HepG2 (cell line): Measurements from ENCODE around the gene MN1. TPM values are rescaled to one million over a fixed set of nuclear protein-coding genes. Genes with fewer than 3 reads are reported as not detected.
A peak's percentile ranks its signal among the peaks of the same experiment; 100 is the strongest.

ENCODE experiments used
- ARID5B ChIP-seq: IDR thresholded peaks from 2 replicates; pipeline ENCODE4 v1.4.0; 2020; ENCODE audit warnings: mild to moderate bottlenecking, missing genetic modification reagents
- BCL3 ChIP-seq: sonication (generic); formaldehyde crosslinking; IDR thresholded peaks from 2 replicates; pipeline ENCODE4 v1.5.1; 2020; ENCODE audit warnings: mild to moderate bottlenecking, missing genetic modification reagents, moderate library complexity
- RXRB ChIP-seq: IDR thresholded peaks from 2 replicates; pipeline ENCODE4 v1.6.1; 2016; ENCODE audit warnings: borderline replicate concordance, missing genetic modification reagents, missing compliant biosample characterization
- SCMH1 ChIP-seq: sonication (generic); formaldehyde crosslinking; IDR thresholded peaks from 2 replicates; pipeline ENCODE4 v1.9.0; 2021; ENCODE audit warnings: missing genetic modification reagents, mild to moderate bottlenecking, borderline replicate concordance
- SYNCRIP ChIP-seq: fragments of 200-400 bp; formaldehyde crosslinking; IDR thresholded peaks from 2 replicates; pipeline ENCODE4 v1.6.1; 2018; ENCODE audit warnings: mild to moderate bottlenecking, low read depth, low read length; ENCODE audit not compliant: insufficient read depth
- ZNF605 ChIP-seq: sonication (generic); formaldehyde crosslinking; IDR thresholded peaks from 2 replicates; pipeline ENCODE4 v1.8.0; 2022; ENCODE audit warnings: mild to moderate bottlenecking, missing genetic modification reagents
- ZNF670 ChIP-seq: sonication (generic); formaldehyde crosslinking; IDR thresholded peaks from 2 replicates; pipeline ENCODE4 v1.8.0; 2022; ENCODE audit warnings: mild to moderate bottlenecking, missing genetic modification reagents, borderline replicate concordance
- polyA plus RNA-seq, 8 experiments: library from polyadenylated mRNA; depleted of rRNA in 3 of 8; stranded (reverse) in 7 of 8; unstranded in 1 of 8; fragments of >200 nt; fragmentation: Illumina TruSeq in 4 of 8; extraction: Trizol in 4 of 8; gene quantifications; 2 replicates each; pipeline versions ENCODE4 v1.2.1 to v1.2.3, GENCODE V29; 2011 to 2016; ENCODE audit warnings: low read depth in 4 of 8, missing spikeins in 1 of 8, mixed read lengths in 1 of 8; ENCODE audit not compliant: insufficient read depth in 1 of 8
- total RNA-seq, 5 experiments: library from RNA; depleted of rRNA; stranded (reverse); fragments of >200 nt; fragmentation: Illumina TruSeq; extraction: Trizol; gene quantifications; 2 replicates each; pipeline ENCODE4 v1.2.3, GENCODE V29; 2016; ENCODE audit warnings: low read depth in 1 of 5
- TF ChIP-seq, protein P1 (sequence below): sonication (generic); formaldehyde crosslinking; IDR thresholded peaks from 2 replicates; pipeline ENCODE4 v1.4.0; 2020; ENCODE audit warnings: missing genetic modification reagents; ENCODE audit errors: not compliant biosample characterization
- TF ChIP-seq, protein P2 (sequence below): fragments of 450-650 bp; IDR thresholded peaks from 2 replicates; pipeline ENCODE4 v1.6.1; 2017; ENCODE audit warnings: mild to moderate bottlenecking
- TF ChIP-seq, protein P3 (sequence below), 2 experiments: sonication (generic) in 1 of 2; formaldehyde crosslinking in 1 of 2; IDR thresholded peaks; 2 replicates each; pipeline versions ENCODE4 v1.4.0 to v1.6.1; 2018 to 2020; ENCODE audit warnings: missing genetic modification reagents in 2 of 2, borderline replicate concordance in 1 of 2, low read depth in 1 of 2, mild to moderate bottlenecking in 1 of 2, missing biosample characterization in 1 of 2
- TF ChIP-seq, protein P4 (sequence below): sonication (generic); formaldehyde crosslinking; conservative IDR thresholded peaks from 2 replicates; pipeline ENCODE4 v1.8.0; 2022; ENCODE audit warnings: mild to moderate bottlenecking, moderate library complexity, missing genetic modification reagents
- TF ChIP-seq, protein P5 (sequence below): sonication (generic); formaldehyde crosslinking; conservative IDR thresholded peaks from 2 replicates; pipeline ENCODE4 v1.8.1; 2023; ENCODE audit warnings: missing genetic modification reagents

The MN1 gene
- total and polyA plus RNA-seq, 2 of the 13 experiments (the other 11 are each of a cell fraction or from before 2014, with no cell fraction given): 0.01 TPM; not detected in 1

GRCh38 chr22:27804470-27805297, 3.1 kb upstream of the MN1 start (continued):
- TF ChIP-seq ARID5B (CRISPR knock-in tag) (no peak), SCMH1 (CRISPR knock-in tag) (no peak), RXRB (no peak), ZNF670 (CRISPR knock-in tag) (no peak), SYNCRIP (no peak), BCL3 (CRISPR knock-in tag) (no peak), ZNF605 (CRISPR knock-in tag) (peak; percentile 49; the same call in 1 of the 2 replicates)
- TF ChIP-seq, protein P1, sequence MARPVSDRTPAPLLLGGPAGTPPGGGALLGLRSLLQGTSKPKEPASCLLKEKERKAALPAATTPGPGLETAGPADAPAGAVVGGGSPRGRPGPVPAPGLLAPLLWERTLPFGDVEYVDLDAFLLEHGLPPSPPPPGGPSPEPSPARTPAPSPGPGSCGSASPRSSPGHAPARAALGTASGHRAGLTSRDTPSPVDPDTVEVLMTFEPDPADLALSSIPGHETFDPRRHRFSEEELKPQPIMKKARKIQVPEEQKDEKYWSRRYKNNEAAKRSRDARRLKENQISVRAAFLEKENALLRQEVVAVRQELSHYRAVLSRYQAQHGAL (CRISPR knock-in tag): no peak
- TF ChIP-seq, protein P2, sequence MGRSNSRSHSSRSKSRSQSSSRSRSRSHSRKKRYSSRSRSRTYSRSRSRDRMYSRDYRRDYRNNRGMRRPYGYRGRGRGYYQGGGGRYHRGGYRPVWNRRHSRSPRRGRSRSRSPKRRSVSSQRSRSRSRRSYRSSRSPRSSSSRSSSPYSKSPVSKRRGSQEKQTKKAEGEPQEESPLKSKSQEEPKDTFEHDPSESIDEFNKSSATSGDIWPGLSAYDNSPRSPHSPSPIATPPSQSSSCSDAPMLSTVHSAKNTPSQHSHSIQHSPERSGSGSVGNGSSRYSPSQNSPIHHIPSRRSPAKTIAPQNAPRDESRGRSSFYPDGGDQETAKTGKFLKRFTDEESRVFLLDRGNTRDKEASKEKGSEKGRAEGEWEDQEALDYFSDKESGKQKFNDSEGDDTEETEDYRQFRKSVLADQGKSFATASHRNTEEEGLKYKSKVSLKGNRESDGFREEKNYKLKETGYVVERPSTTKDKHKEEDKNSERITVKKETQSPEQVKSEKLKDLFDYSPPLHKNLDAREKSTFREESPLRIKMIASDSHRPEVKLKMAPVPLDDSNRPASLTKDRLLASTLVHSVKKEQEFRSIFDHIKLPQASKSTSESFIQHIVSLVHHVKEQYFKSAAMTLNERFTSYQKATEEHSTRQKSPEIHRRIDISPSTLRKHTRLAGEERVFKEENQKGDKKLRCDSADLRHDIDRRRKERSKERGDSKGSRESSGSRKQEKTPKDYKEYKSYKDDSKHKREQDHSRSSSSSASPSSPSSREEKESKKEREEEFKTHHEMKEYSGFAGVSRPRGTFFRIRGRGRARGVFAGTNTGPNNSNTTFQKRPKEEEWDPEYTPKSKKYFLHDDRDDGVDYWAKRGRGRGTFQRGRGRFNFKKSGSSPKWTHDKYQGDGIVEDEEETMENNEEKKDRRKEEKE: no peak
- TF ChIP-seq, protein P3, sequence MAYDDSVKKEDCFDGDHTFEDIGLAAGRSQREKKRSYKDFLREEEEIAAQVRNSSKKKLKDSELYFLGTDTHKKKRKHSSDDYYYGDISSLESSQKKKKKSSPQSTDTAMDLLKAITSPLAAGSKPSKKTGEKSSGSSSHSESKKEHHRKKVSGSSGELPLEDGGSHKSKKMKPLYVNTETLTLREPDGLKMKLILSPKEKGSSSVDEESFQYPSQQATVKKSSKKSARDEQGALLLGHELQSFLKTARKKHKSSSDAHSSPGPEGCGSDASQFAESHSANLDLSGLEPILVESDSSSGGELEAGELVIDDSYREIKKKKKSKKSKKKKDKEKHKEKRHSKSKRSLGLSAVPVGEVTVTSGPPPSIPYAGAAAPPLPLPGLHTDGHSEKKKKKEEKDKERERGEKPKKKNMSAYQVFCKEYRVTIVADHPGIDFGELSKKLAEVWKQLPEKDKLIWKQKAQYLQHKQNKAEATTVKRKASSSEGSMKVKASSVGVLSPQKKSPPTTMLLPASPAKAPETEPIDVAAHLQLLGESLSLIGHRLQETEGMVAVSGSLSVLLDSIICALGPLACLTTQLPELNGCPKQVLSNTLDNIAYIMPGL (CRISPR knock-in tag; IDR thresholded peaks at IDR 0.05; ENCODE audit: borderline replicate concordance in 1 of 2, low read depth in 1 of 2): no peak
- TF ChIP-seq, protein P4, sequence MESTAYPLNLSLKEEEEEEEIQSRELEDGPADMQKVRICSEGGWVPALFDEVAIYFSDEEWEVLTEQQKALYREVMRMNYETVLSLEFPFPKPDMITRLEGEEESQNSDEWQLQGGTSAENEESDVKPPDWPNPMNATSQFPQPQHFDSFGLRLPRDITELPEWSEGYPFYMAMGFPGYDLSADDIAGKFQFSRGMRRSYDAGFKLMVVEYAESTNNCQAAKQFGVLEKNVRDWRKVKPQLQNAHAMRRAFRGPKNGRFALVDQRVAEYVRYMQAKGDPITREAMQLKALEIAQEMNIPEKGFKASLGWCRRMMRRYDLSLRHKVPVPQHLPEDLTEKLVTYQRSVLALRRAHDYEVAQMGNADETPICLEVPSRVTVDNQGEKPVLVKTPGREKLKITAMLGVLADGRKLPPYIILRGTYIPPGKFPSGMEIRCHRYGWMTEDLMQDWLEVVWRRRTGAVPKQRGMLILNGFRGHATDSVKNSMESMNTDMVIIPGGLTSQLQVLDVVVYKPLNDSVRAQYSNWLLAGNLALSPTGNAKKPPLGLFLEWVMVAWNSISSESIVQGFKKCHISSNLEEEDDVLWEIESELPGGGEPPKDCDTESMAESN (CRISPR knock-in tag): no peak
- TF ChIP-seq, protein P5, sequence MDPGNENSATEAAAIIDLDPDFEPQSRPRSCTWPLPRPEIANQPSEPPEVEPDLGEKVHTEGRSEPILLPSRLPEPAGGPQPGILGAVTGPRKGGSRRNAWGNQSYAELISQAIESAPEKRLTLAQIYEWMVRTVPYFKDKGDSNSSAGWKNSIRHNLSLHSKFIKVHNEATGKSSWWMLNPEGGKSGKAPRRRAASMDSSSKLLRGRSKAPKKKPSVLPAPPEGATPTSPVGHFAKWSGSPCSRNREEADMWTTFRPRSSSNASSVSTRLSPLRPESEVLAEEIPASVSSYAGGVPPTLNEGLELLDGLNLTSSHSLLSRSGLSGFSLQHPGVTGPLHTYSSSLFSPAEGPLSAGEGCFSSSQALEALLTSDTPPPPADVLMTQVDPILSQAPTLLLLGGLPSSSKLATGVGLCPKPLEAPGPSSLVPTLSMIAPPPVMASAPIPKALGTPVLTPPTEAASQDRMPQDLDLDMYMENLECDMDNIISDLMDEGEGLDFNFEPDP (CRISPR knock-in tag): no peak
